Stimulated activated CD4-positive, alpha-beta T cell treated with anti-CD3 and anti-CD28 coated beads, Interleukin-1b, Interleukin-23, amount 100 ng/mL, for 24 hours (primary cell): ENCODE measurements around the gene SNX15.
"Not testable (repeated sequence)": the region's sequence is repeated elsewhere in the genome, so short reads cannot be mapped to it uniquely, and the experiment has no call there.

ENCODE experiments used
- DNase-seq, 4 experiments: peaks; one replicate each; pipeline ENCODE4 v3.0.0-alpha.2; 2020; ENCODE audit warnings: low read depth in 4 of 4, low spot score in 1 of 4

Gene SNX15, protein sequence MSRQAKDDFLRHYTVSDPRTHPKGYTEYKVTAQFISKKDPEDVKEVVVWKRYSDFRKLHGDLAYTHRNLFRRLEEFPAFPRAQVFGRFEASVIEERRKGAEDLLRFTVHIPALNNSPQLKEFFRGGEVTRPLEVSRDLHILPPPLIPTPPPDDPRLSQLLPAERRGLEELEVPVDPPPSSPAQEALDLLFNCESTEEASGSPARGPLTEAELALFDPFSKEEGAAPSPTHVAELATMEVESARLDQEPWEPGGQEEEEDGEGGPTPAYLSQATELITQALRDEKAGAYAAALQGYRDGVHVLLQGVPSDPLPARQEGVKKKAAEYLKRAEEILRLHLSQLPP

DNA sequence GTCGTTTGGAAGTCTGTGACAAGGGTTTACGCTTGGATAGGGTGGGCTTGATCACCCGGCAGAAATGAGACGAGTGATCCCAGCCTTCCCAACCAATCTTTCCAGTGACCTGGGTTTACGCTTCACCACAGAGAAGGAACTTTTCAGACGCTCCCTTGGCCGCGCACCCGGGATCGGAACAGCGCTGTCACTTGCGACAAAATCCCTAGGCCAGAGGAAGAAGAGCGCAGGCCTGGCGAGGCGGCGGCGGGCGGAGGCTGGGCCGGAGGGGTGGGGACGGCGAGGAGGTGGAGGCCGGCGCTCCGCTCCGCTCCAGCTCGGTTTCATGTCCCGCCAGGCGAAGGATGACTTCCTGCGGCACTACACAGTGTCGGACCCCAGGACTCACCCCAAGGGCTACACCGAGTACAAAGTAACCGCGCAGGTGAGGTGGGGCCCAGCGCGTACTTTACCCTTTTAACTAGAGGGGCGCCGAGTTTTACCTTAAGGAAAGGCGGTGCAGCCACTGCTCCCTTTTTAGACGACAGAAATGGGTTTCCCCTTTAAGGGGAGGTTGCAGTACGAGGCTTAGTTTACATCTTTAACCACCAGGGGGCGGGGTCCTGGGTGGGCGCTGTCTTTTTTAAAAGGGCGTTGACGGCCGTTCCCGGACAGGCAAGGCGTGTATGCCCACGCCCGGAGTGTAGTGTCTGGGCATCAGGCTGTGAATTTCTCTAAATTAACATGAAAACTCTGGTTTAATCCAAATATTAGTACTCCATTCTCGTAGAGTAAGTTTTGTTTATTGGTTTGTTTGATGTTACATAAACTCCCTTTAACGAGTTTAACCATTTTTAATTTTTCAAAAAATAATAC lies at the start of gene SNX15:
TSS of gene SNX15 (plus strand) at position 227 of the 855 bp plus-strand sequence. CDS start at position 326, 99 bp downstream.
- peak; percentile 75 to 92 (median 85) for DNase-seq

DNA sequence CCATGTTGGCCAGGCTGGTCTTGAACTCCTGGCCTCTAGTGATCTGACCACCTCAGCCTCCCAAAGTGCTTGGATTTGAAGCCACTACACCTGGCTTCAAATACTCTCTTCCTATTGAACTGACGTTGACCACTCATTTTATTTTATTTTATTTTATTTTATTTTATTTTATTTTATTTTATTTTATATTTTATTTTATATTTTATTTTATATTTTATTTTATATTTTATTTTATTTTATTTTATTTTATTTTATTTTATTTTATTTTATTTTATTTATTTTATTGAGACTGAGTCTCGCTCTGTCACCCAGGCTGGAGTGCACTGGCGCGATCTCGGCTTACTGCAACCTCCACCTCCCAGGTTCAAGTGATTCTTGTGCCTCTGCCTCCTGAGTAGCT lies 43.9 kb upstream of the SNX15 start:
- DNase-seq, result not testable (repeated sequence)

DNA sequence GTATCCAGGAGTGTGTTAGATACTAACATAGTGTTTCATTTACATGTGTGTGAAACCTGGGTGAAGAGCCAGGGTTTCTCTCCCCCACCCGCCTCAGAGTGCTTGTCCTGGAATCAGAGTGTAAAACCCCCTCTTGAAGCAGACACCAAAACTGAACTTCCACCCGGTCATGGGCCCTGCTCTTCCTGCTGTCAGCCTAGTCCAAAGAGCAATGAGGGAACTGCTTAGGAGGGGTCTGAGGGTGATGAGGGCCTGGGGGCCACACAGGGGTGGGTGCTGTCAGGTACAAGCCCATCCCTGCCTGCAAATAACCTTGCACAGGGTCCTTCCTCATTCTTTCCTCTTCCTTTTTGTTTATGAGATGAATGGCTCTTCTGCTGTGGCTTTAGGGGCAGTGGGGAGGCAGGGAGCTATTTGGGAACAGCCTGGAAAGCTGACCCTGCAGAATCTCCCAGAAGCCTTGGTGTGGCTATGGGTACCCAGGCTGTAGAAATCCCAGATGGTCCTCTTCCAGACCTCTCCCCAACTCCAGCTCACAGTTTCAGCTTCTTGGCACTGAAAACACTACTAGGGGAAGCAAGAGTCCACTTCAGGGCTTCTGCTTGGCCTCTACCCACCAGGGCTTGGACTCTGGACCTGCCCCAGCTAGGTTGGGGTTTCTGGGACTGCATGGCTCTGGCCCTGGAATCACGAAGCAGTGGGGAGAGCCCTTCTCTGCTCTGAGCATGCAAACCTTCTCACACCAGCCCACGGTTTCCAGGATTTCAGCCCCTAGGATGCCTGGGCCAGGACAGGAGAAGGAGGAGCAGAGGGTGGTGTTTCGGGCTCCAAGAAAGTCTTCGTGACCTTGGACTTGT lies 39.0 kb upstream of the SNX15 start:
- DNase-seq, result no peak

DNA sequence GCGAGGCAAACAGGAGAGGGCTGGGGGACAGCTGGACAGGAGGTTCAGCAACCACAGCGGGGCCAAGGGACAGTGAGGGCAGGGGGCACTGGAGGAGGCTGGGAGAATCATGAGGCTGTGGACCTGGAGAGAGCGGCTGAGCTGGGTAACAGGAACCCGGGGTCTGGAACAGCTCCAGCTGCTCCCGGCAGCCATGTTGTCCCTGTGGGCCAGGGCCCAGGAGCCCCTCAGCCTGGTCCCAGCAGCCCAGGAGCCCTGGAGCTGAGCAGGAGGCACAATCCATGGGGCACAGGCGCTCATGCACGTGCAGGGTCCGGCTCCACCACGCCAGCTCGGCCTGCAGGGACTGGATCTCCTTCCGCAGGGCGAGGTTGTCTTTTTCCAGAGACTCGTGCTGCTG lies 37.8 kb upstream of the SNX15 start:
- DNase-seq, result no peak

DNA sequence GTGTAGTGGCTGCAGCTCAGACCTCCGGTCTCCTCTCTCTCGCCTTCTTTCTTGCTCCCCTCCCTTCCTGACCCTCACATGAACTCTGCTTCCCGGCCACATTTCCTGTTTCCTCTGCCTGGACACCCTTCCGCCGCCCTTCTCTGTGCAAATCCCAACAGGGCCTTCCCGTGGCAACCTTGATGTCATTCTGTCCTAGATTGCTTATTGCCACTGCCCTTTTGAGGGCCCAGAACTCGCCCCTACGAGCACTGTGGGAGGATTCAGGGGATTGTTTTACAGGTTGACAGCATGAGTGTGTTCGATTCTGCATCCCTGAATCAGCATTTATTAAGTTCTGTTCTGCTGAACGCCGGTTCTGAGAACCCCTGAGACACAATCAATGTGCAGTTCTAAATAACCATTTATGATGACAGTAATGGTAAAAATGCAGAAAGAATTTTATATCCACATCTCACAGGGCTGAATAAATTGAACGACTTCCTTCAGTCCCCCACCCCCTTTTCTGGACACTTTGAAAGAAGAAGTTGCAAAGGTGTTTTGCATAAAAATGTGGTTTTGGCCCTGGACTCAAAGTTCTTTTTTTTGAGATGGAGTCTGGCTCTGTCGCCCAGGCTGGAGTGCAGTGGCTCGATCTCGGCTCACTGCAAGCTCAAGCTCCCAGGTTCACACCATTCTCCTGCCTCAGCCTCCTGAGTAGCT lies 36.9 kb upstream of the SNX15 start:
- no peak for DNase-seq

DNA sequence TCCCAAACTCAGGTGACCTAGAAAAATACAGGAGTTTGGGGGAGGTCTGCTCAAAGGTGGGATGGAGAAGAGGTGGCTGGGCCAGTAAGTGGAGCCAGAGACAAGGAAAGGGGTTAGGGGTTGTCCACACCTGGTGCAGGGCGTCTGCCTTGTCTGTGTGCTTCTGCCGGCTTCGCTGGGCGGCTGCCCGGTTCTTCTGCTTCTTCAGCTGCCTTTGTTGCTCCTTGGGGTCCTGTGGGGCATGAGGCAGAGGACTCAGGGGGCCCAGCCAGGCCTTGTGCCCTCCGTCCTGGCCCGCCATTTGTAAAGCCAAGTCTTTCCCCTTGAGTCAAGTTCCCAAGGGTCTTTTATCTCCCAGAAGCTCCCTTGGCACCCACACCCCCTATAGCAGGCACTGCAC lies 32.9 kb upstream of the SNX15 start:
- DNase-seq, result no peak

DNA sequence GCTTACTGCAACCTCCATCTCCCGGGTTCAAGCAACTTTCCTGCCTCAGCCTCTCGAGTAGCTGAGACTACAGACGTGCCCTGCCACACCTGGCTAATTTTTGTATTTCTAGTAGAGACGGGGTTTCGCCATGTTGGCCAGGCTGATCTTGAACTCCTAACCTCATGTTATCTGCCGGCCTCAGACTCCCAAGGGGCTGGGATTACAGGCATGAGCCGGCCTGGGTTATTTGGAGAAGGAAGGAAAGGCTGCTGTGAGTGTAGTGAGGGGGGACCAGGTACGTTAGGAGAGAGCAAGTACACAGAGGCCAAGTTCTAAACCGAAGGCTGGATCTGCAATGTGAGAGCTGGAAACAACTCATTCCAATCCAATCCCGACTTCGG lies 30.9 kb upstream of the SNX15 start:
- no peak for DNase-seq

DNA sequence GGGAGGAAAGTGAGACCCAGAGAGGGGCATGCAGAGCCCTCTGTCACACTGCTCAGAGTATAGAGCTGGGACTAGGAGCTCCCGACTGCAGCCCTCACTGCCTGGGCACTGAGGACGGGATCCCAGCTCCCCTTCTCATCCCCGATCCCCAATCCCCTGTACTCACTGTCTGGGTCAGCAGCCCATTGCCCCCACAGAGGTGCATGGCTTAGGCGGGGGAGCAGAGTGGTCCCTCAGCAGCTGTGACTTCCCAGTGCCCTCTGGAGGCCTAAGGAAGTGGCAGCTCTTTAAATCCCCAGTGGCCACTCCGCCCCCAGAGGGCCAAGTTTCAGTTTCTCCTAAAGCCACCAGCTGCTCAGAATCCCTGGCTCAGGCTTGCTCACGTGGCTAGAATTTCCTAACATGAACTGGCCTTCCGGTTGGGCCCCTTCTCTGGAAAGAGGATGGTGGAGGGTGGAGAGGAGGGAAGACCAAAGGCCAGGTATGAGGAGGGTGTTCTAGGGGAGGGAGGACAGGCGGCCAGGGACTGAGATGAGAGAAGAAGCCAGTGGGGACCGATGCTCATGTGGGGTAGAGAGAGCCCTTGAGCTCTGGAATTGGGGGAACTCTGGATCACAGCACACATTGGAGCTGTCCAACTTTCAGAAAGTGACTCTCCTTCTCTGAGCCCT lies 30.4 kb upstream of the SNX15 start, which contains the start of gene BATF2:
TSS of gene BATF2 (minus strand) at position 262 of the 671 bp plus-strand sequence. CDS start at position 205, 57 bp downstream.
- DNase-seq, result no peak

DNA sequence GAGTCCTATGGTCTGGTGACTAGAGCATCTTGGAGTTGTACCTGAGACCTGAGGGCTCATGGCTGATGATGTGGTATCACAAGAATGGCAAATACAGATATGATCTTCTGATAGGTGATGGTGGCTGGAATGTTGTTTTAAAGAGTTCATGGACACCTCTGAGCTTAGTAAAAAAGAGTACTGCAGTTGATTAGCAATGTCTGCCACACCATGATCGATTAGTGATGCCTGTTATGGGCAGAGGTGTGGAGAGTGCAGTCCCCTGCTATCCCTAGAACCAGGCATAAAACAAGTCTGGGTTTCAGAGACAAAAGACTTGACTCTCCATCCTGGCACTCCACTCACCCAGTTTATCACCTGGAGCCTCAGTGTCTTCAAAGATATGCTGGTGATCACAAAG lies 29.1 kb upstream of the SNX15 start:
- no peak for DNase-seq

DNA sequence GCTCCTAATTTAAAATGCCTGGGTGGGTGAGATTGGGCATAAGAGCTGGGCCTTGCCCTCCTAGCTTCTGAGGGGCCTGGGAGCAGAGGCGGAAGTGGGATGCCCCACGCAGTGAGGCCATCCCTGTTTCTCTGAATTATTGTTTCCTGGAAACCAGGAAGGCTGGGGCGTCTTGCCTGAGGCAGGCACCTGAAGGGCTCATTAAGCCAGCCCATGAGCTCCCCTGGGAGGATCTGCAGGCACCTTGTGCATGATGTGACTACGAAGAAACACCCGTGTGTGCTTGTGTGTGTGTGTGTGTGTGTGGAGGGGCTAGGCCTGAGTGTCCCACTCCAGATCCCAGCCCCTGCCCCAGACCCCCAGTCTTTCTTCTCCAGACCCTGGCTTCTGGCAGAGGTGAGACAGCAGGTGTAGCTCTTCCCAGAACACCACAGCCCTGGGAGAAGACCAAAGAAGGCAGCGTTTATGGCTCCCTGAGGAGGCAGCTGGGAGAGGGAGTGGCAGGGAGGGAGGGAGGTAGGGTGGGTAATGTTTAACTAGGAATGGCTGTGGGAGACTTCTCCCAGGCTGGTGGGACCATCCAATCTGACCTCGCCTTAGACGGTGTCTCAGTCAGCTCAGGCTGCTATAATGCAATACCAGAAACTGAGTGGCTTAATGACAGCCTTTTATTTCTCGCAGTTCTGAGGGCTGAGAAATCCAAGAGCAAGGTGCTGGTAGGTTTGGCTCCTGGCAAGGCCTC lies 28.4 kb upstream of the SNX15 start:
- no peak for DNase-seq

DNA sequence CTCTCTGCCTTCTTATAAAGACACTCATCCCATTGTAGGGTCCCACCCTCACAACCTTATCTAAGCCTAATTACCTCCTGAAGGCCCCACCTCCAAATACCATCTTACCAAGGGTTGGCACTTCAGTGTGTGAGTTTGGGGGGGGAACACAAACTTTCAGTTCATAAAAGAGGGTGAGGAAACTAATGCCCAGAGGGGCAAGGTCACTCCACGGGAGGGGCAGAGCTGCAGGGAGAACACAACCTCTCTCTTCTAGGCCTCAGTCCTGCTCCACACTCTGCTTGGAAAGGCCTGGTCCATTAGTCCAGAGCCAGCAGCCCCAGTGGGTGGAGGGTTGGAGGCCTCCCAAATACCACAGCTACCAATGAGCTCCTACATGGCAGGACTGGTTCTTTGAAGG lies 27.8 kb upstream of the SNX15 start:
- DNase-seq, result no peak

DNA sequence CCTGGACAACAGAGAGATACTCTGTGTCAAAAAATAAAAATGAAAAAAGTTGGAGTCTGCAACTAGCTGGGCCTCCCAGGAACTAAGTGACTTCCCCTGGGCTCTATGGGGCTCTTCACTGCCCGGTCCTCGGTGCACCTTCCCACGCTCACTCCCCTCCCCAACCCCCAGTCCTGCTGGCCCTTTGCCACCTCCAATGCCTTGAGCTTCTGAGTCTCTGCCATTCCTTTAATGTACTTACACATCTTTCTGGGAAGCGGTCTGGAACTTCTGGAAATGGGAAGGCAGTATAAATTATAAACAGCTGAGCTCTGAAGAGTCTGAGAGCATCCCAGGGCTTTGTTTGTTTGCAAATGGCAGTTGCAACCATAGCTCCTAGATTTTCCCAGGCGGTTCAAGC lies 24.5 kb upstream of the SNX15 start:
- DNase-seq, result no peak

DNA sequence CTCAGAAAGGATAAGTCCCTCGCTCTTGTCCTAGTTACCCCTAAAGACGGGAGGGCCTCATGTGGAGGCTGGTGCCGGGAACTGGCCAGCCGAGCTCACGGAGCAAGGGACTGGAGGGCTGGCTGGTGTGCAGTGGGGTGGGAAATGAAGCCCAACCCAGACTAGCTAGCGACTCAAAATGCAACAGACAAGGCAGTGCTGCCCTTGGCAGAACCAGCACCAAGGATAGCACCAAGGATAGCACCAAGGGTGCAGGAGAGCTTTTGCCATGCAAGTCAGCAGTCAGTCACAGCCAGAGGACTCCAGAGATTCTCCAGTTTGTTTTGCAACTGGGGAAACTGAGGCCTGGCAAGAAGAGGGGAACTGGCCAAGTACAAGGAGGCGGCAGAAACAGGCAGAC lies 24.0 kb upstream of the SNX15 start:
- no peak for DNase-seq

DNA sequence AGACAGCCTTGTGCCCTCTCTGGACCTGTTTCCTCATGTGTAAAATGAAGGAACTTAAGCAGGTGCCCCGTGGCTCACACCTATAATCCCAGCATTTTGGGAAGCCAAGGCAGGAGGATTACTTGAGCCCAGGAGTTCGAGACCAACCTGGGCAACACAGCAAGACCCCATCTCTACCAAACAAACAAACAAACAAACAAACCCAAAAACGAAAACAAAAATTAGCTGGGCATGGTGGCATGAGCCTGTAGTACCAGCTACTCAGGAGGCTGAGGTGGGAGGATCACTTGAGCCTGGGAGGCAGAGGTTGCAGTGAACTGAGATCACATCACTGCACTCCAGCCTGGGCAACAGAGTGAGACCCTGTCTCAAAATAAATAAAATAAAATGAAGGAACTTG lies 23.3 kb upstream of the SNX15 start:
- DNase-seq, result not testable (repeated sequence)

DNA sequence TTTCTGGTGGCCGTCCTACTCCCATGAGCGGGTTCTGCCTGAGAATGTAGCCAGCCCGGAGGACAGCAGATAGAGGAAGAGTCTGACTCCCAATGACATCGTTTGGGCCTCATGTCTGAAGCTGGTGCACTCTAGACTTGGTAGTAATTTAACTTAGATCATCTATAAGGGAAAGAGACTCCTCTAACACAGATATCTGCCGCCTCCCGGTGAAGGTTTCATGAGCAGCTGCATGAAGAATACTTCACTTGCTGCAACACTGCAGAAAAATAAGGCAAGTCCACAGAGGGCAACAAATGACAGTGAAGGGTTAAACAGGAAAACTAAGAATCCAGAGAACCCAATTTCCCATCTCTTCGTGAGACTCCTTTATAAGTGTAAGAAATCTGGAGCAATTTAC lies 19.2 kb upstream of the SNX15 start:
- no peak for DNase-seq

DNA sequence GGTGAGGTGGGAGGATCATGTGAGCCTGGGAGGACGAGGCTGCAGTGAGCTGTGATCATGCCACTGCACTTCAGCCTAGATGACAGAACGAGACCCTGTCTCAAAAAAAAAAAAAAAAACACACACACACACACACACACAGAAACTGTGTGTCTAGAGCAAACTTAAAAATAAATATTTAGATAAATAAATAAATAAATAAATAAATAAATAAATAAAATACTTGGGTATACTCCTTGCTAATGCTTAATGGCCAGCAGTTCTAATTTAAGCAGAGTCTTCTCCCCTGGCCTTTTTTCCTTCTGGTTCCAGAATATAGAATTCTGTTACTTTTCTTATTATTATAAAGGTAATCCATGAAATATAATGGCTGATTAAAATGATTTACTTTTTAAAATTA lies 18.4 kb upstream of the SNX15 start:
- DNase-seq, result no peak

DNA sequence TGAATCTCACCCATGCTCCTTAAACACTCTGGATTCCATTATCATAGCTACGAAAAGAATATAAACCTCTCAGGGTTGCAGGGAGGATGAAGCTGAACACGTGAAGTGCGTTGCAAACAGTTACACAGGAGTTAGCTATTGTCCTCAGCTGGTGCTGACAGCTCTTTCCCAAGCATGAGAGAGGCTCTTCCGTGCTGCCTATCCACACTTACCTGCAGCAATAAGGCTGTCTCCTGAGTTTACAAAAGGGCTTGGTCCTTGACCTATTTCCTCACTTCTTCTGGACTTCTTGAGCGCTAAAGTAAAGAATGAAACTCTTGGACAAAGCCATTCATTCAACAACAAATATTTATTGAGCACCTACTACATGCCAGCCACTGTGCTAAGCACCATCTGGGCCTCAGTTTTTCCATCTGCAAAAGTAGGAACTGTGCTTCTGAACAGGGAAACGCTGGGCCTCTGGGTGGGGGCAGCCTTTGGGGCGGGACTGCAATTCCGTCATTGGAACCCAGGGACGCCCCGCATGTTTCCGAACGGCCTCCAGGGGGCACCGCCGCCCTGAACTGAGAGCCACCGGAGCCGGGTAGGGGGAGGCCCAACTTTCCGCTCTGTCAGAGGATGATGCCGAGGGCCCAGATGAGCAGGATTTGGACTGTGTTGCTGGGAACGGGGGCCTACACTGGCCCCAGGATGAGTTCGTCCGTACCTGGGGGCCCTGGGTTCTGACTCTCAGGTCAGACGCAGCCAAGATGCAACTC lies 13.9 kb upstream of the SNX15 start:
- peak; percentile 73 to 90 (median 87) for DNase-seq

DNA sequence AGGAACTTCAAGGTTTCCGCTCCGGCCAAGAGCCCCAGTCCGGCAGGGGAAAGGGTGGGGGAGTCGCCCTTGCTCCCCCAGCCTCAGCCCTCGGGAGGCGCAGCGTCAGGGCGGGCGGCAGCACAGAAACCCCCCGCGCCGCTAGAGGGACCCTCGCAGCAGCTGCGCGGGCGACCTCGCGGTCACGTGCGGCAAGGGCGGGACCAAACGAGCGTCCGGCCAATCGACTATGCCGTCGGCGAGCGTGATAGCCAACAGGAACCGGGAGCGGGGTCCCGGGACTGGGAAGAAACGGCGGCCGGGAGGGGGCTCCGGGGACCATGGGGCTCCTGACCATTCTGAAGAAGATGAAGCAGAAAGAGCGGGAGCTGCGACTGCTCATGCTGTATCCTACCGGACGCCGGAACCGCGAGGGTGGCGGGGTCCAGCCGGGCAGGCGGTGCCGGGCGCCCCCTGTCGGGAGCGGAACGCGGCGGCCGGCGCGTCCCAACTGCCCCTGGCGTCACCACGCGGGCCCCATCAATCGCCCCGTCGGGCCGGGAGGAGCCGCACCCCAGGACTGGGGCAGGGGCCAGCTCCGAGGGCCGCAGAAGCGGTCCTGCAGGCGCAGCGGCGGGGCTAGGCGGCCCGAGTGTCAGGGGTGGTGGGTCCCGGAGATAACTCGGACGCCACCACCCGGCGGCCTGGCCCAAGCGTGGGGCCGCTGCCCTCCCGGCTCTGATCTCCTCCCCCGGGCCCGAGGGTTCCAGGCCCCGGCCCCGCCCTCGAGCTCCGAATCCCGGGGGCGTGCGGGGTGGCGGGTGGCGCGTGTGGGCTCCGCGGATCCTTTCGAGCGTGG lies 13.1 kb upstream of the SNX15 start, which contains the start of gene ARL2:
TSS of gene ARL2 (plus strand) at position 273 of the 838 bp plus-strand sequence. CDS start at position 321, 48 bp downstream.
- peak; percentile 57 to 86 (median 74) for DNase-seq
